GM21381 (cell line): ENCODE data around the gene NRIP3.

Source experiments
- ATAC-seq: cut with Tn5 transposase; IDR thresholded peaks from one replicate; pipeline ENCODE4 v1.9.1; 2021; ENCODE audit warnings: mild to moderate bottlenecking, moderate library complexity; ENCODE audit not compliant: unreplicated experiment

NRIP3 gene

DNA sequence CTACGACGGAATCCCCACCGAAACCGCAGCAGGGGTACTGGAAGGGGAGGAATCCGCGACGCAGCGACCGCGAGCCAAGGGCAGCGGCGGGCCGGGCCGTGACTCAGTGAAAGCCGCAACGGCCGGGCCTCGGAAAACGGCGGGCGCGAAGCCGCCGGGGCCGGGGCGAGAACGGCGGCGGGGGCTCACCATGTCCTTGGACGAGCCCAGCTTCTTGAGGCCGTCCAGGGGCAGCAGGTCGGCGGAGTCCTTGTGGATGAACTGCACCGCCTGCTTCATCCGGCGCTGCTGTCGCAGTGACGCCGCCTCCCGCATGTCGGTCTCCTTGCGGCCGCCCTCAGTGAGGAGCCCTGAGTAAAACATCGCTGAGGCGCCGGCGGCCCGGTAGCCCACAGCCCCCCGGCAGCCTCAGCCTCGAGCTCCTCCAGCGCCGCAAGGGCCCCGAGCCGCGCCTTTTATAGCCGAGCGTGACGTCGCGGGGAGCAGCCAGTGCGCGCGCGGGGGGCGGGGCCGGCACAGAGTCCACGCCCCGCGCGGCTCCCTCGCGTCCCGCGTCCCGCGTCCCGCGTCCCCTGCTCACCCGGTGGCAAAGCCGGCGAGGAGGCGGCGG is at the start of gene NRIP3:
NRIP3 (minus strand) TSS at position 429 of the 610 bp plus-strand sequence; CDS start at position 363, 66 bp downstream.
- no peak for ATAC-seq

DNA sequence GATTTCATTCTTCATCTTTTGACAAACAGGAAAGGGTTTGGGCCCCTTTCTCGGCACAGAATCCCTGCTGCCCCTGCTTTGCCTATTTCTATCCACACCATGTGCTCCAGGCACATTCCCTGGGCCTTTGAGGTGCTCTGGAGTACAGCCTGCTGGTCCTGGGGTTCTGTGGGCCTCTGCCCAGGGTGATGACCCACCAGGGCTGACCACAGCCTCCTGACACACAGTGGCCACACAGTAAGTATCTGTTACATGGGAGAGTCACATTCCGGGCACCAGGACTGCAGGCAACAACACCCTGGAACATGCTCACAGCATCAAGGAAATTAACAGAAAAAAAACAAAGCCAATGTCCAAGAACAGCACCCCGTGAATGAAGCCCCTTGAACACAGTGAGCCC is 48.5 kb upstream of the NRIP3 start:
- ATAC-seq, result no peak

DNA sequence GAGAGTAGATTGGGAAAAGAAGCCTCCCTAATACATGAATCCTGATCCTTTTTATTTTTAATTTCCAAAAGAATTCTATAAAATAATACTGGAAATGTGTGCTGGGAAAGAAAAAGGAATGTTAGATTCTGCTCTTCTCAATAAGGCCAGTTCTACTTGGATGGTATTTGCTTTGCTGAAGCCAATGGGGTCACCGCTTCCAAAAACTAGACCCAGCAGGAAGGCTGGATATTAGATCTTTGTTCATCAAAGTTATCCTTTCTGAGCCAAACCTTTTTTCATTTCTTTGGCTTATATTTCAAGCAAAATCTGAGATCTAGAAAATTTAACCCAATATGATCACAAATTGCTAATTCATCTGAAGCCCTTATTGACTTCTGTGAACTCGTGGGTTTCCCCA is 46.2 kb upstream of the NRIP3 start:
- no peak for ATAC-seq

DNA sequence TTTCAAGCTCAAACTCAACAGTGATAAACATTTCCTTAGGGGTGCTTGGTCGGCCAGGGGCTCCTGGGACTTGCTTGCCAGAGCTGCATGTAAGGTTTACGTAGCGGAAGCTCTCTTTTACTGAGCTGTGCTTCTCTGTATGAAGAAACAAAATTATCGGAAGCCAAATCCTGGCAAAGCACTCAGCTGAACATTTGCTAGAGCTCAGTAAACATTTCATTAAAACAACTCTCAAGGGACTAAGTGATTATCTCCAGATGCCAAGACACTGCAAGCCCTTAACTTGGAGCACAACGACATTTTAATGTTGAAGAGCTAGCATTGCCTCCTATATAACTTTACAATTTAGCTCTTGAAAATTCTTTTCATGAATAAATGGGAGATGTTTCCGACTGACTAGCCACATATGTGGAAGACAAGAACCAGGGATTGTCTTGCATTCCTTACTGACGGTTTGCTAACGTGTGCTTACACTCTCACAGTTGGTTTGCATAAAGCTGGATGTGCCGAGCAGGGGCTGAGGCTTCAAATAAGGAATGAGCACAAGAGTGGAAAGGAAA is 44.2 kb upstream of the NRIP3 start:
- no peak for ATAC-seq

GRCh38 chr11:9046481-9046880 is 42.7 kb upstream of the NRIP3 start:
- no peak for ATAC-seq

DNA sequence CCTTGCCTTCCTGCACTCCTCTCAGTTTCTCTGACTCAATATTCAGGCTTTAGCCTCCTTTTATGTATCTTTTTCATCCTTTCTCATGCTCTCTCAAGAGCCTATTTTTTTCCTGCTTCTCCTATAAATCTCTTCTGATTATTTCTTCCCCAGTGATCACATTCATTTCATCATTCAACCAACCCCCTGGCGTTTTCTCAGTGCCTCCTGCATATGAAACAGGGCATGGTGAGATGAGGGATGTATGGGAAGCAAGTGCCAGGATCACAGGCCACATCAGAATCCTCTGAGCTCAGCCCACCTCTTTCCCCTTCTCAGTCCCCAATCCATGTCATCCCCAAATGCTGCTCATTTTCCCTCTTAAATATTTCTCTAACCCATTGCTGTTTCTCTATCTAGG is 38.7 kb upstream of the NRIP3 start:
- ATAC-seq, result no peak

GRCh38 chr11:9041747-9042146 is 37.9 kb upstream of the NRIP3 start:
- ATAC-seq, result no peak

GRCh38 chr11:9040410-9040809 is 36.6 kb upstream of the NRIP3 start:
- no peak for ATAC-seq

DNA sequence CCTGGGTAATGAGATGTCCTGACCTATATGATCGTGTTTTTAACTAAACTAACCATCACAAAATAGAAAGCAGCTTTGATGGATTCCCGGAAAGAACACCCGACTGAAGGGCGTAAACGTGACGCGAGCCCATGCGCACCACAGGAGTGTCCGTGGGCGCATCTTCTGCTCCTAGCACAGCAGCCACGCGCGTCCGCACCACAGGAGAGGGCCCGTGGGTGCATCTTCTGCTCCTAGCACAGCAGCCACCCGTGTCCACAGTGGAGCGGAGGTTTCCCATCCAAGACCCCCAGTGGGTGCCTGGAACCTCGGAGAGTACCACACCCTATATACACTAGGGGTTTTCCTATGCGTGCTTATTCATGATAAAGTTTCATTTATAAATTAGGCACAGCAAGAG is 36.1 kb upstream of the NRIP3 start:
- no peak for ATAC-seq

GRCh38 chr11:9039198-9039597 is 35.4 kb upstream of the NRIP3 start:
- no peak for ATAC-seq

DNA sequence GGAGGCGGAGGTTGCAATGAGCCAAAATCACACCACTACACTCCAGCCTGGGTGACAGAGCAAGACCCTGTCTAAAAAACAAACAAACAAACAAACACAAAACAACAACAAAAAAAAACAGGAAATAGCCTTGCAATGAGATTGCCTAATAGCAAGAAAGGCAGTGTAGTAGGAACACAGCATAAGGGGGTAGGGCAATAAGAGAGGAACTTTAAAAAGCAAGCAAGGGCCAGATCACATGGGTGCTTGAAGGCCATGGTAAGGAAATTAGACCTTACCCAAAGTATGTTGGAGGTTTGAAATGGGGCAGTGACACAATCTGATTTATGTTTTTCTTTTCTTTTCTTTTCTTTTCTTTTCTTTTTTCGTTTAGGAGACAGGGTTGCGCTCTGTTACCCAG is 34.7 kb upstream of the NRIP3 start:
- ATAC-seq, result no peak

DNA sequence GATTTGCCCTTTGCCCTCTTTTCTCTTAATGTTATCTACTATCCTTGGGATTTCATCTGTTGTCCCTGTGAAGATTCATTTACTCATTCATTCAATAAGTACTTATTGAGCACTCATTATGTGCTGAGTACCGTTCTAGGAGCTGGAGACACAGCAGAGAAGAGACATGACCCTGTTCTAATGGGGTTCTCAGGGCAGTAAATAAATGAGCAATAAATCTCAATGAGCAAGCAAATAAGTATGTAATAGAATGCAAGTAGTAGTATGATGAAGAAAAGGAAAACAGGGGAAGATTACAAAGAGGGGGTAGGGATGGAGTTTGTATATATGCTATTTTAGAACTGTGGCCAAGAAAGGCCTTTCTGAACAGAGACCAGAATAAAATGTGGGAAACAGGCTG is 34.2 kb upstream of the NRIP3 start:
- no peak for ATAC-seq

DNA sequence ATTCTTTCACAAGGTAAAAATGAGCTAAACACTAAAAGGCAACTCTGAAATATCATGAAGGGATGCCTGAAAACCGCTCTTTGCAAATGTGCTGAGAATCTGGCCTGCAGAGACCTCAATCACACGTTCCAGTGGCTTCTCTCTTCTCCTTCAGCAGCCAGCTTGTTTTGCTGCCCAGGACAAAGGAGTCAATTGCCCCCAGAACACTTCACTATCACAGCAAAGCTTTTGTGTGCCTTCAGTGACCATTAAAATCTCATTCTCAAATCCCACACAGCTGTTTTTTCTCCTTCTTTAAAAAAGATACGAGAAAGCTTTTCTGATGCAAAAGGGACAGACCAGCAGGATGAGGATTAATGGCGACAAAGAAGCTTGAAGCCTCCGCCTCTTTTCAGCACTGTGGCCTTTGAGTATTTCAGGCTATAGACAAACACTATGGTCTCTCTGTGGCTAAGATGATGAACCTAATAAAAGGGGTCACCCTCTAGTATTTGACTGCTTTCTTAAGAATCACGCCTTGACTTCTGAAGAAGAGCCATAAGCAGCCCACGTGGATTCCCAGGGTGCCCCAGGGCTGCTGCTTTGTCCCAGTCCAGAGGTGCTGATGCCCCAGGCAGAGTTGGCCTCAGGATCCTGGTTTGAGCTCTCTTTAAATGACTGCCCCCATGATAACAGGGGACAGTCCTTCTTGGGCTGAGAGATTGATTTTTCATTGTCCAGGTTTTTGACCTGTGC is 33.4 kb upstream of the NRIP3 start:
- no peak for ATAC-seq

DNA sequence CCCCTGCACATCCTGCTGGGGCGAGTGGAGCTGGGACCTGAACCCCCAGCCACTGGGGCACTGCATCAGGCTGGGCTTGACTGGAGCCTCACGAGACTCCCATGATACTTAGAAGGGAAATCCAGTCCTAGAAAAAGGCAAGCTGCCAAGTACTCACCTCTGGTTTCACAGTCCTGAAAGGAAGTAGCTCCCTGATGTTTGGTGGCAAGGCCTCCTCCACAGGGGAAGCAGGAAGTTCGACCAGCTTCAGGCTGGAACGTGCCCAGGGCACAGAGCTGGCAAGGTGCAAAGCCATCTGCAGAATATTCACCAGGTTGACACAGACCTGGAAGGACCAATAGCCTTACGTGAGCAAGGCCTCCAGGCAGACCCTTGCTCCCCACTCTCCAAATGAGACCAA is 26.8 kb upstream of the NRIP3 start:
- ATAC-seq, result no peak

GRCh38 chr11:9029422-9029821 is 25.6 kb upstream of the NRIP3 start:
- ATAC-seq, result no peak

GRCh38 chr11:9028581-9028980 is 24.8 kb upstream of the NRIP3 start:
- no peak for ATAC-seq

DNA sequence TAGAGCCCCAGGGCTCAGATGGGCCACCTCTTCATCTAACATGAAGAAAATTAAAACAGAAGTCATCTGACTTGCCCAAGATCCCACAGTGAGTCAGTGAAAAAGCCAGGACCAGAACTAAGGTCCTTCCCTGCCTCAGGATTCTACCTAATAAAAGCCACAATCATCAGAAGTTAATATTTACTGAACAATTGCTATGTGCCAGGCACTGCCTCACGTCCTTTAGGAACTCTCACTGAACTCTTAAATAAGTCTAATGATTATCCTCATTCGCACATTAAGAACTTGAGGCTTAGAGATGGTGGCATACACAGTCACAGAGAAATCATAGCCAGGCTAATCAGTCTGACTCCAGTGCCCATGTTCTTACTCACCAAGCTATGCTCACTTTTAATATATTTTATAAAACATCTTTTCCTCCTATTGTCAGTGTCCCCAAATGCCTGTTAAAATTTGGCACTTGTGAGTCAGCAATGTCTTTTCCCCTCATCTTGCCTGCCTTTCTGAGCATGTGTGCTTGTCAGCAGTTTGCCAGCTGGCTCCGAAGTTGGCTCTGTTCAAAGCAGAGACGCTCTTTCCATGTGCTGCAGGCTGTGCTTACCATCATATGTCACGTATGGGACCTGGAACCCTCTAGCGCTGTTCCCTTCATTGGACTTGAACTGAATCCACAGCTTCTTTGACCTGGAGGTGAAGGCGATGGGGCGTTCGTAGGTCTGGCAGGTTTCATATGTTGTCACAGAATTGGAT is 21.5 kb upstream of the NRIP3 start:
- no peak for ATAC-seq

DNA sequence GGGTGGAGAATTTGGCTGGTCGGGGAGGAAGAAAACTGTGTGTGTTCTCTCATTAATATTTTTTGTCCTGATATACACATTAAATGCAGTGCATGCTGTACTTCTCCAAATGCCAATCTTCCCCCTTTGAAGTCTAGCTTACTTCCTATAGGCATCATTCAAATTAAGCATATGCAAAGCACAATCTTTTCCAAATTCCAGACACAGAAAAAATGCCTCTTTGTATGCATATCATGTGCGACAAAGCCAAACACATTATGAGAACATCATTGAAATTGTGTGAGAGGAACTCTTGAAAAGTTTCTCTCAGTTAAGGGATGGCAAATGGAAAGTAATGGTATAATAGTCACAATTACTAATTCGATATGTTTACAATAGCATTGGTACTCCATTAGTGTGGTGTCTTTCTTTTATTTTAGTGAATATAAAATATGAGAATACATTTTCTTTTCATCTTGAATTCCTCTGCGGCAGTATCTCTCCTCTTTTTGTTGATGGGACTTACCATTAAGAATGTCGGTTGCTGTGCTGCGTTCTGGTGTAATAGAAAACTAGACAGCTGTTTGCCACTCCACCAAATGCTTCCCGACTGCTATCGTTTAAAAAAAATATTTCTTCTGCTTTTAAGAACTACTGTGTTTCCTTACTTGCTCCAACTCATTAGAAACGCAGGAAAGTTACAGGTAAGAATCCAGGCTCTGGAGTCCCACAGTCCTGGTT is 19.3 kb upstream of the NRIP3 start:
- no peak for ATAC-seq

GRCh38 chr11:9020916-9021315 is 17.1 kb upstream of the NRIP3 start:
- ATAC-seq, result no peak

DNA sequence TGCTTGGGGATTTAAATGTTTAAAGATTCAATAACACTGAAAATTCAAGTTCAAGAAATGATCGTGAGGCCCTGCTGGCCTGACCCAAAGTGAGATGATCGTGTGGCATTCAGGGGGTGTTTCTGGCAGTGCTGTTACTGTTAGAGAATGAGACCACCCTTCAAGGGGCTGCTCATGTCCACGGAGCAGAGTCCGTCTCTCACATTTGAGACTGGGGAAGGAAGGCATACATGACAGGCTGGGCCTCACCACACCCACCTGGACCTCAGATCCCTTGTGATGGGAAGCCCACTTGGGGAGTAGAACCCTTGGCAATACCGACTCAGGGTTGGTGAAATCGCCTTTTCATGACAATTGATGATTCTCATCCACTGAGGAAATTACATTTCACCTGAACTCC is 16.1 kb upstream of the NRIP3 start:
- ATAC-seq, result no peak

DNA sequence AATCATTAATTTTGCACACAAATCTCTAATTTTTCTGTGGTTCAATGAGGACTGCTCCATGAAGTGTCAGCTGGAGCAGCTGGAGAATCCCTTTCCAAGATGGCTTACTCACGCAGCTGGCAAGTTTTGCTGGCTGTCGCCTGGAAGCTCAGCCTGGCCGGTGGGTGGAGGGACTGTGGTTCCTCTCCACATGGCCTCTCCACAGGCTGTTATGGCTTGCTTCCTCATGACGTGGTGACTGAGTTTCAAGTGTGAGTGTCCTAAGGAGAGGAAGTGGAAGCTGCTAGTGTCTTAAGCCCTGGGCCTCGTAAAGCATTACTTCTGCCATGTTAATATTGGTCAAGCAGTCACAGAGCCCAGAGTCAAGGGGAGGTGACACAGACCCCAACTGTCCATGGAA is 14.0 kb upstream of the NRIP3 start:
- ATAC-seq, result no peak
